SJCRH30 (cell line): ENCODE measurements around the gene ZBTB24. TPM values are rescaled to one million over a fixed set of nuclear protein-coding genes. Genes with fewer than 3 reads are reported as not detected.
A peak's percentile ranks its signal among the peaks of the same experiment; 100 is the strongest.
"Not testable (repeated sequence)": the region's sequence is repeated elsewhere in the genome, so short reads cannot be mapped to it uniquely, and the experiment has no call there.

Experiments
- DNase-seq, 2 experiments: peaks; one replicate each; pipeline ENCODE4 v3.0.0-alpha.2; 2015 to 2020
- H3K27ac ChIP-seq: fragments of 250-450 bp; sonication (Bioruptor Pico); 2 replicates; pipeline ENCODE4 v1.5.1; 2020; ENCODE audit warnings: mild to moderate bottlenecking, moderate library complexity
- H3K27me3 ChIP-seq: fragments of 250-450 bp; sonication (Bioruptor Pico); 2 replicates; pipeline ENCODE4 v1.5.1; 2020; ENCODE audit warnings: mild to moderate bottlenecking, moderate library complexity
- H3K36me3 ChIP-seq: fragments of 250-450 bp; sonication (Bioruptor Pico); 2 replicates; pipeline ENCODE4 v1.5.1; 2020; ENCODE audit warnings: mild to moderate bottlenecking, moderate library complexity
- H3K4me1 ChIP-seq: fragments of 250-450 bp; sonication (Bioruptor Pico); 2 replicates; pipeline ENCODE4 v1.5.1; 2020; ENCODE audit warnings: mild to moderate bottlenecking, moderate library complexity
- H3K4me3 ChIP-seq: fragments of 250-450 bp; sonication (Bioruptor Pico); 2 replicates; pipeline ENCODE4 v1.5.1; 2020; ENCODE audit warnings: mild to moderate bottlenecking, moderate library complexity
- H3K9me3 ChIP-seq: fragments of 250-450 bp; sonication (Bioruptor Pico); replicated peaks from 2 replicates; pipeline ENCODE4 v1.5.1; 2020; ENCODE audit warnings: mild to moderate bottlenecking, moderate library complexity
- total RNA-seq: library from RNA; depleted of rRNA; stranded (reverse); fragments of >200 nt; shearing (Covaris generic); gene quantifications from 2 replicates; pipeline ENCODE4 v1.2.3, GENCODE V29; 2014; rRNA removed

Gene ZBTB24
- 15.4 and 17.5 TPM in 2 replicates for total RNA-seq

DNA sequence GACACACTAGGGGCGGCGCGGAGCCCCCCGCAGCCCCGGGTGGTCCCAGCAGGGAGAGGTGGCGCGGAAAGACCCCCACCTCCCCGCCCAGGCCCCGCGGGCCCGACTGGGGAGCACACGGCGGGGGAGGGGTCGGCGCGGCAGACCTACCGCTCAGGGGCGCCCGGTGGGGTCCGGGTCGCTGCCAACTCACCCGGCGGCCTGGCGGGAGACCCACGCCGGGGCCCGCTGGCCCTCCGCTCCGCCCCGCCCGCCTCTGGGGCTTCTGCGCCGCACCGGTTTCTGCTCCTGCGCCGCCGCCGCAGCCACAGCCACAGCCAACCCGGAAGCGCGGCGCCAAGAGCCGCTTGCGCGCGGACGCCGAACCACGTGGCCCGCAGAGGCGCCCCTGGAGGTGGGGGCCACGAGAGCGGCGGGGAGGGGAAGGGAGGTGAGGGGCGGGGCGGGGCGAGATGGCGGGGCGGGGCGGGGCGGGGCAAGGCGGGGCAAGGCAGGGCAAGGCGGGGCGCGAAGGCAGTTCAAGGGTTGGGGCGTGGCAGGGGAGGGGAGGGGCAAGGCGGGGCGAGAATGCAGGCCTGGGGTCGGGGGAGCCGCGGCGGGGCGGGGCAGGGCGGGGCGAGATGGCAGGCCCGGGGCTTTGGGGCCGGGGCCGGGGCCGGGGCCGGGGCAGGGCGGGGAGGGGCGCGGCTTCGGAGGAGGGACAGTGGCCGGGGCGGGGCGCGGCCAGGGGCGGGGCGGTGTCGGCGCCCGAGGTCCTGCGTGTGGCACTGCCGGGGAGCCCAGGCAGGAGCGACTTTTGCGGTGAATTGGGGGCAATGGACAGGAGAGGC lies at the start of gene ZBTB24:
TSS of gene ZBTB24 (minus strand) at position 315 of the 830 bp plus-strand sequence. CDS start 1,193 bp downstream, outside the sequence.
- Histone ChIP-seq H3K27ac (peak within 1 kb of the TSS; percentile 58), H3K27me3 (no peaks in the 10 kb centered on the region), H3K4me1 (peaks cover 28% of the 10 kb centered on the region), H3K9me3 (no peaks in the 10 kb centered on the region), H3K36me3 (peaks cover 31% of the 10 kb centered on the region), H3K4me3 (peak within 1 kb of the TSS; percentile 95)
- peak; percentile 94 to 95 for DNase-seq

DNA sequence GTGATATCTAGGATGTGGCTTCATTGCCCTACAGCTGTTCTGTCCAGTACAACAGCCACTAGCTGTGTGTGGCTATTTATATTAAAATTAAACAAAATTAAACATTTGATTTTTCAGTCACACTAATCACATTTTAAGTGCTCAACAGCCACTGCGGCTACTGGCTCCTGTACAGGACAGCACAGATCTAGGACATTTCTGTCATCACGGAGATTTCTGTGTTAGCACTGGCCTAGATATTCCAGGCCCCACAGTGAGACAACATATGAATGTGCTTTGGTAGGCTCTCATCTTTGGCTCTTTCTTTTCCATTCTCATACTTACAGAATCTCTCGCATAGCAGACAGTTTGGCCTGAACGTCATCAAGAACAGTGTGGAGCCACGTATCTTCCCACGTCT lies 48.4 kb upstream of the ZBTB24 start:
- Histone ChIP-seq H3K36me3 (no peaks in the 10 kb centered on the region), H3K4me1 (no peaks in the 10 kb centered on the region), H3K4me3 (no peak overlapping the region), H3K27ac (no peak overlapping the region), H3K27me3 (no peaks in the 10 kb centered on the region), H3K9me3 (no peaks in the 10 kb centered on the region)
- no peak for DNase-seq

DNA sequence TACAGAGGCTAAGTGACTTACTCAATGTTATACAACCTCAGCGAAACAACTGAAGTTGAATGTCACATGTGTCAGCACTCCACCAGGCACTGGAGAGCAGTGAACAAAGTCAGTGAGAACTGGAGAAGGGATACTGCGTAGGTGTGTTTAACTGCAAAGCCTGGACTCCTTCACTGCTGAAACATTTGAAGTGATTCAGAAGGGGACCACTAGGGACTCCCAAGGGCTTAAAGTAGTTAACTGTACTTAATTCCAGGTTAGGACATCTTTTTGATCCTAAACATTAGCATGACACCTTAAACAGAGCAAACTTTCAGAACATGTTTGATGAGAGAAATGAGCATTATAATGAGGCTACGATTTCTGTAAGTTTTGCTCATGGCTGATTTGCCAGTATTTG lies 45.0 kb upstream of the ZBTB24 start:
- H3K27me3 ChIP-seq: no peaks in the 10 kb centered on the region
- H3K9me3 ChIP-seq: peaks cover 4% of the 10 kb centered on the region; the same call in 1 of the 2 replicates
- no peak overlapping the region for H3K4me3 ChIP-seq
- H3K4me1 ChIP-seq: no peaks in the 10 kb centered on the region
- no peaks in the 10 kb centered on the region for H3K36me3 ChIP-seq
- no peak overlapping the region for H3K27ac ChIP-seq
- DNase-seq: no peak

DNA sequence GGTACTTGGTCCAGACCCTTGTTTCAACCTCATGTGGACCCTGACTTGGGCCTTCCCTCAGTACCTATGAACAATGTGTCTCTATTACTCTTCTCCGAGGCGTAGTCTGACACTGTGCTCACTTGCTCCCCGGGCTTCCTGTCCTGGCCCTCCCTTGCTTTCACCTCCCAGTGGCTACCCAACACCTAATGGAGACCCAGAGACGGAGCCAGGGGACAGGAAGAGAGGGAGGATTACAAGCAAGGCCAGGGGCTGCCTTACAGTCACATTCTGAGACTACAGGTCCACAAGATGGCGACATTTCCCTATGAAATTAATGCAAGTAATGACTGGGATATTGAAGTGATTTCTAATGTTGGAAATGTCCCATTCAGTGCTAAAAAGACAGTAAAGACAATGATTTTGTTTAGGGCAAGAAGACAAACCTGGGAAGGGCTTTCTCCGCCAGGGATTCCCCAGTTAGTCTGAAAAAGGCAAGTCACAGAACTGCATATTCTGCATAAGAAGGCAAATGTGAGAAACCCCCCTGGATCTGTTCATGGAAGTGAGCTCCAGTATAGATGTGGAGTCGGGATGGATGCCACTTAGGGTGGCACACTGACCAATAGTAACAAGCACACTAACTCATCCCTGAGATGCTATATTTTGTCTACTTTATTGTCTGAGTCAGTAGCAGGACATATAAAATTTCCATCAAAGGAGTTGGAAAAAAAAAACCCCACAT lies 44.0 kb upstream of the ZBTB24 start:
- H3K9me3 ChIP-seq: peaks cover 4% of the 10 kb centered on the region; the same call in 1 of the 2 replicates
- H3K27ac ChIP-seq: no peak overlapping the region
- H3K4me1 ChIP-seq: no peaks in the 10 kb centered on the region
- no peaks in the 10 kb centered on the region for H3K27me3 ChIP-seq
- H3K36me3 ChIP-seq: no peaks in the 10 kb centered on the region
- H3K4me3 ChIP-seq: no peak overlapping the region
- peak; percentile 65 to 84 for DNase-seq

DNA sequence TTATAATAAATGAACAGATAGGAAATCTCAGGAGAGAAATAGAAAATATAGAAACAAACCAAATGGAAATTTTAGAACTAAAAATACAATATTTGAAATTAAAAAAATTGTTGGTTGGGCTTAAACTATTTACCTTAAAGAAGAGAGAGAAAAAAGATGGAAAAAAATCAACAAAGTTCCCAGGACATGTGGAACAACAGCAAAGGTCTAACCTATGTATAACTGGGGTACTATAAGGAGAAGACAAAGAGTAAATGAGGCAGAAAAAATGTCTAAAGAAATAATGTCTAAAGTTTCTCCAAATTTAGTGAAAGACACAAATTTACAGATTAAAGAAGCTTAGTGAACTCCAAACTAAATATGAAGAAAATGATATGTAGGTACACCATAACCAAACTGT lies 41.1 kb upstream of the ZBTB24 start:
- H3K4me1 ChIP-seq: no peaks in the 10 kb centered on the region
- no peak overlapping the region for H3K27ac ChIP-seq
- H3K36me3 ChIP-seq: no peaks in the 10 kb centered on the region
- H3K4me3 ChIP-seq: no peak overlapping the region
- peaks cover 4% of the 10 kb centered on the region; the same call in 1 of the 2 replicates for H3K9me3 ChIP-seq
- no peak for DNase-seq
- H3K27me3 ChIP-seq: no peaks in the 10 kb centered on the region

DNA sequence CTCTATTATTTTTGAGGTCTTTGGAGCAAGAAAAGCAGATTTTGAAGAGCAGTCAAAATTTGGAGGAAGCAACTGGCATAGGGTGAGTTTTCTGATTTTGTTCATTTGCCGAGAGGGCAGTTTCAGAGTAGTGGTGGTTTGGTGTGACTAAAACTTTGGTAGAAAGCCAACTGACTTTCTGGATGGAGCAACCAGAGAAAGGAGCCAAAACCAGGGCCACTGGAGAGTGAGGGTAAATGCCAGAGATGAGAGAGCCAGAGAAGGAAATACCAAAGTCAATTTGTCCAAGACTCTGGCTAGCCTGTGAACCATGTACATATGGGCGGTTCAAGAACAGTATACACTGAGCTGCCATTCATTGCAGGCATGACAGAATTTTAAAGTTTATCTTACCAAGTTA lies 40.5 kb upstream of the ZBTB24 start:
- H3K4me1 ChIP-seq: no peaks in the 10 kb centered on the region
- peaks cover 4% of the 10 kb centered on the region; the same call in 1 of the 2 replicates for H3K9me3 ChIP-seq
- H3K4me3 ChIP-seq: no peak overlapping the region
- no peaks in the 10 kb centered on the region for H3K27me3 ChIP-seq
- DNase-seq: no peak
- H3K27ac ChIP-seq: no peak overlapping the region
- H3K36me3 ChIP-seq: no peaks in the 10 kb centered on the region

DNA sequence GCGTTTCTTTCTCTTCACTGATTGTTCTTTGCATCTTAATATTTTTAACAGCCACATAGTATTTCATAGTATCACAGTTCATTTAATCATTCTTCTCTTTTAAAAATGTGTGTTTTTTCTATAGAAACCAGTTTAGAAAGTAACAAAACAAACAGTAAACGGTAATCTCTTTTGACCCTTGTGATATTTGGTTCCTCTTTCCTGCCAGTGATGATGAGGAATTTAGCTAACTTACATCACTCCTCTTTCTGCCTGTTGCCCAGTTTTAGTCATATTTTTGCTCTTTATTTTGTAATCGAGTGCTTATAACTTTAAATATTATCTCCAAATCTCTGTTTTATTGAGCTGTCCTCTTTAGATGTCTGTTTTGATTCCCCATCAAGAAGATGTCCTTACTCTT lies 38.1 kb upstream of the ZBTB24 start:
- DNase-seq: no peak
- H3K9me3 ChIP-seq: peaks cover 4% of the 10 kb centered on the region; the same call in 1 of the 2 replicates
- H3K27me3 ChIP-seq: no peaks in the 10 kb centered on the region
- no peak overlapping the region for H3K4me3 ChIP-seq
- no peaks in the 10 kb centered on the region for H3K4me1 ChIP-seq
- no peak overlapping the region for H3K27ac ChIP-seq
- H3K36me3 ChIP-seq: no peaks in the 10 kb centered on the region

DNA sequence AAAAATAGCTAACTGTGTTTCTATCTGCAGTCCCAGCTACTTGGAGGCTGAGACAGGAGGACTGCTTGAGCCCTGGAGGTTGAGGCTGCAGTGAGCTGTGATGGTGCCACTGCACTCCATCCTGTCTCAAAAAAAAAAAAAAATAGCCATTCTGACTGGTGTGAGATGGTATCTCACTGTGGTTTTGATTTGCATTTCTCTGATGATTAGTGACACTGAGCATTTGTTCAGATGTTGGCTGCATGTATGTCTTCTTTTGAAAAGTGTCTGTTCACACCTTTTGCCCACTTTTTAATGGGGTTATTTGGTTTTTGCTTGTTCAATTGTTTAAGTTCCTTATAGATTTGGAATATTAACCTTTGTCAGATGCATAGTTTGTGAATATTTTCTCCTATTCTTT lies 36.6 kb upstream of the ZBTB24 start:
- not testable (repeated sequence) for DNase-seq, H3K4me1 ChIP-seq, H3K27me3 ChIP-seq, H3K36me3 ChIP-seq, H3K27ac ChIP-seq, H3K4me3 ChIP-seq, H3K9me3 ChIP-seq

DNA sequence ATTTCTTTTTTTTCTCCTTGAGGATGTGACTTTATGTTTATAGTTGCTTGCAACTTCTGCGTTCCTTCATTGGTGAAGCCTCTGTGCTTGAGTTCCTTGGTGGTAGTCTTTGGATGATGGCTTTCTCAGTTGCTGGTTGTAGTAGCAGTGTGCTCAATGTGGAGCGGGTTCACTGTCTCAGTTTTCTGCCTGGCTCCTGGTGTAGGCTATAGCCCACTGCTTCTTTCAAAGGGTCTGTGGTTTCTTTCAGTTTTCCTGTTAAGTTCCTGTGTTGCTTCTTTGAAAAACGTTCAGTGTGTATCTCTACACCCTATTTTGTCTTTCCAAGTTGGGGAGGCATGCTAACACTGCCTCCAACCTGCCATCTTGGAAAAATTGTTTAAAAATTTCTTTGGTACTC lies 33.9 kb upstream of the ZBTB24 start:
- no peak overlapping the region for H3K27ac ChIP-seq
- H3K36me3 ChIP-seq: no peaks in the 10 kb centered on the region
- no peaks in the 10 kb centered on the region for H3K9me3 ChIP-seq
- DNase-seq: no peak
- H3K4me1 ChIP-seq: peaks cover 19% of the 10 kb centered on the region
- H3K27me3 ChIP-seq: no peaks in the 10 kb centered on the region
- H3K4me3 ChIP-seq: no peak overlapping the region

DNA sequence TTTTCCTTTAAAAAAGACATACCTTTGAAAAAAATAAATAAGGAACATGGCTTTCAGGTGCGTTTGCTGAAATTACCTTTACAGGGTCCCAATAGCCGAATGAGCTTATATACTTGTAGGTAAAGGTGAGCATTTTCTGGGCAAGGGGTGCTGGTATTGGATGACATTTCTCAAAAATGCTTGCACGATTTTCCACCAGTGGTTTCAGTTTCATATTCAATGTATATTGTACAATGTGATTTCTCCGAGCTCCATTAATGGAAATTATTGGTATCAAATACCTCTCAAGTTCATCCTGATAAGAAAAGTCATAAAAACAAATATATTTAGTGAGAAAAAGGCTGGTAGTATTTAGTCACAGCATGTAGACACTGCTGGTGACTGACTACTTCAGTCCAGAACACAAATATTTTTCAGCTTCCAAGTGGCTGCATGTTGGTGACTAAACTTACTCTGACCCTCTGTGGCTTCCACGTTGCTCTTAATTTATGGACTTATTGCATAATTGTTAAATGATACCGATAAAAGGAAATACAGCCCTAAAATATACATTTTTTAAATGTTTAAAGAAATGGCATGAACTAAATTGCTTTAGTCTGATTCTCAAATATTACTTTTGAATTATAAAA lies 32.9 kb upstream of the ZBTB24 start:
- no peak overlapping the region for H3K4me3 ChIP-seq
- peaks cover 21% of the 10 kb centered on the region for H3K4me1 ChIP-seq
- H3K9me3 ChIP-seq: no peaks in the 10 kb centered on the region
- no peak for DNase-seq
- H3K27ac ChIP-seq: no peak overlapping the region
- H3K36me3 ChIP-seq: no peaks in the 10 kb centered on the region
- no peaks in the 10 kb centered on the region for H3K27me3 ChIP-seq

DNA sequence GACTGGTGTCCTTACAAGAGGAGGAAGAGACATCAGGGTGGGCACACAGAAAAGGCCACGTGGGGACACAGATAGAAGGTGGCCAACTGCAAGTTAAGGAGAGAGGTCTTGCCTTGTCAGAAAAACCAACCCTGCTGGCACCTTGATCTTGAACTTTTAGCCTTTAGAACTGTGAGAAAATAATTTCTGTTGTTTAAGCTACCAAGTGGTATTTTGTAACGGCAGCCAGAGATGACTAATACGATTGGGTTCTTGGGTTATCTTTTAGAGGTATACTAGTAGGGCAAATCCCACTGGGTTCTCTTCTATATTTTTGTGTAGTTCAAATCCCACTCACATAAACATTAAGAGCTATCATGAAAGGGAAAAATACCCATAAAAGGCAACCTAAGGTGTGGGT lies 31.9 kb upstream of the ZBTB24 start:
- Histone ChIP-seq H3K9me3 (no peaks in the 10 kb centered on the region), H3K4me1 (peaks cover 21% of the 10 kb centered on the region), H3K36me3 (no peaks in the 10 kb centered on the region), H3K4me3 (no peak overlapping the region), H3K27ac (no peak overlapping the region), H3K27me3 (no peaks in the 10 kb centered on the region)
- DNase-seq: no peak

DNA sequence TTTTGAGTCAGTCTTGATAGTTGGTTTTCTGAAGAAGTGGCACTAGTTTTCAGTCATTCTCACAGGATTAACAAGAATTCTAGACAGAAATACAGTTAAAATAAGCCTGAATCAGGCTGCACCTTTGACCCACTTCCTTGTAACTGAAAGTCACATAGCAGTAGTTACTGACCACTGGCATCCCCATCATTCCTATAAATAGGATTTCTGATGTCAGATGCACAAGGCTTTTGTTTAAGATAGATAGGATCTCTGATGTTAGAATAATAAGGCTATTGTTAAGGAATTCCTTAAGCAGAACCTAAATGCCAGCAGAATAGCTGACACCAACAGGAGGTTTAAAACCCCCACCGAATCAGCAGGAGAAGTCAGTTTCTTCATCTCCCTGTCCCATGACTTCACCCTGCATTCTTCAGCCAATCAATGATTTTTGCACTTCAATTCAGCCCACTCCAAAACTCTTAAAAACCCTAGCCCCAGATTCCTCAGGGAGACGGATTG lies 30.6 kb upstream of the ZBTB24 start:
- Histone ChIP-seq H3K9me3 (no peaks in the 10 kb centered on the region), H3K27ac (peak overlapping the region; percentile 76), H3K4me1 (peaks cover 21% of the 10 kb centered on the region), H3K36me3 (no peaks in the 10 kb centered on the region), H3K4me3 (no peak overlapping the region), H3K27me3 (no peaks in the 10 kb centered on the region)
- peak; percentile 52 to 74 for DNase-seq

DNA sequence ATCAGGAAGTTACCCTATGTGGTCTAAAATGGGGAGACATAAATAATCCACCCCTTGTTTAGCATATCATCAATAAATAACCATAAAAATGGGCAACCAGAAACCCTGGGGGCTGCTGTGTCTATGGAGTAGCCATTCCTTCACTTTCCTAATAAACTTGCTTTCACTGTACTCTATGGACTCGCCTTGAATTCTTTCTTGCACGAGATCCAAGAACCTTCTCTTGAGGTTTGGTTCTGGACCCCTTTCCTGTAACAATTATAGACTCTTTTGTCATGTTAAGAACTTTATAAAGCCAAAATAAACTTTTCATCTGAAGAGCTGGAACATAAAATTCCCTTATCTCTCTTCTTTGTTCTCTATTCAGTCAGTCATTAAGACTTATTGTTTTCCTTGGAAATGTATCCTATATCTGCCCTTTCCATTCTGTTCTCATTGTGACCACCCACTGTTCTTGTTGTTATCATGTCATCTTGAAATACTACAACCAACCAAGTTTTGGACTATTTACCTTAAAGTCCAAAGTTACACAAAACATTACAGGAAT lies 29.3 kb upstream of the ZBTB24 start:
- Histone ChIP-seq H3K27ac (no peak overlapping the region), H3K36me3 (no peaks in the 10 kb centered on the region)

DNA sequence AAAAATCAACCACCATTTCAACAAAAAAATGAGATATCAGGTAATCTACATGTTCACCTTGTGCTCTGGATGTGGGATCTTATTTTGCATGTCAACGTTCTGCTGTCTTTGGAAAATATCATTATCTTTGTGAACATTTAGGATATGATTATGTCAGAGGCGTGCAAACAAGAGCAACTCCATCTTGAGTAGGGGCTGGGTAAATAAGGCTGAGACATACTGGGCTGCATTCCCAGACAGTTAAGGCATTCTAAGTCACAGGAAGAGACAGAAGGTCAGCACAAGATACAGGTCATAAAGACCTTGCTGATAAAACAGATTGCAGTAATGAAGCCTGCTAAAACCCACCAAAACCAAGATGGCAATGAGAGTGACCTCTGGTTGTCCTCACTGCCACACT lies 28.8 kb upstream of the ZBTB24 start:
- no peaks in the 10 kb centered on the region for H3K27me3 ChIP-seq
- peaks cover 25% of the 10 kb centered on the region for H3K4me1 ChIP-seq
- DNase-seq: no peak
- H3K4me3 ChIP-seq: no peak overlapping the region
- H3K36me3 ChIP-seq: no peaks in the 10 kb centered on the region
- H3K27ac ChIP-seq: no peak overlapping the region
- no peaks in the 10 kb centered on the region for H3K9me3 ChIP-seq

More for the DNA sequence above, 29.3 kb upstream of the ZBTB24 start:
- Histone ChIP-seq H3K4me1 (peaks cover 25% of the 10 kb centered on the region), H3K9me3 (no peaks in the 10 kb centered on the region), H3K4me3 (no peak overlapping the region), H3K27me3 (no peaks in the 10 kb centered on the region)
- DNase-seq: no peak
